Gastrocnemius medialis (tissue), 4 donors: ENCODE data around the gene BAIAP2L1.

ENCODE experiments used
- POLR2A ChIP-seq, 2 donors: fragments of 450-650 bp; IDR thresholded peaks; one replicate each; pipeline ENCODE4 v1.6.1; 2017; ENCODE audit warnings: antibody characterized with exemption in 2 of 2, mild to moderate bottlenecking in 2 of 2, moderate library complexity in 2 of 2
- TF ChIP-seq, protein P1 (sequence below), 5 experiments: fragments of 450-650 bp in 3 of 5; fragments of 200-600 bp in 2 of 5; sonication (generic) in 2 of 5; IDR thresholded peaks in 4 of 5; conservative IDR thresholded peaks in 1 of 5; 1 replicate in 4 of 5; 2 replicates in 1 of 5; pipeline ENCODE4 v1.5.1; 2016 to 2019; ENCODE audit warnings: antibody characterized with exemption in 5 of 5, mild to moderate bottlenecking in 3 of 5, moderate library complexity in 3 of 5

DNA sequence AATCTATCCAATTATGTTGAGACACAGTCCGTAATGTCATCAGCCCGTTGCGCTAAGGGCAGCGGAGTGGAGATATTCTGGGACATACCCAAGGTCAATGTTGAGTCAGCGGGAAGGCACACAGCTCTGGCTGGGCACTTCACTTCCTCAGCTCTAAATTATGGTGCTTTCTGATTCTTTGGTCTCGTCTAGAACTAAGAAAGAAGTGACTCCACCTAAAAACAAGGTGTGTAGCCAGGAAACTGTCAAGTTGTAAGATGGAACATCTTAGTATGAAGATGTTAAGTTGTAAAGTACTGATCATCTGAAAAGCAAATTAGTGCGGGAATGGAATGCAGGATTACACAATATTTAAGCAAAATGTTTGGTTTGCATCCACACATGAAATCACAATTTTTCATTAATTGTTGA, 43.1 kb downstream of the BAIAP2L1 start:
- TF ChIP-seq, protein P1, sequence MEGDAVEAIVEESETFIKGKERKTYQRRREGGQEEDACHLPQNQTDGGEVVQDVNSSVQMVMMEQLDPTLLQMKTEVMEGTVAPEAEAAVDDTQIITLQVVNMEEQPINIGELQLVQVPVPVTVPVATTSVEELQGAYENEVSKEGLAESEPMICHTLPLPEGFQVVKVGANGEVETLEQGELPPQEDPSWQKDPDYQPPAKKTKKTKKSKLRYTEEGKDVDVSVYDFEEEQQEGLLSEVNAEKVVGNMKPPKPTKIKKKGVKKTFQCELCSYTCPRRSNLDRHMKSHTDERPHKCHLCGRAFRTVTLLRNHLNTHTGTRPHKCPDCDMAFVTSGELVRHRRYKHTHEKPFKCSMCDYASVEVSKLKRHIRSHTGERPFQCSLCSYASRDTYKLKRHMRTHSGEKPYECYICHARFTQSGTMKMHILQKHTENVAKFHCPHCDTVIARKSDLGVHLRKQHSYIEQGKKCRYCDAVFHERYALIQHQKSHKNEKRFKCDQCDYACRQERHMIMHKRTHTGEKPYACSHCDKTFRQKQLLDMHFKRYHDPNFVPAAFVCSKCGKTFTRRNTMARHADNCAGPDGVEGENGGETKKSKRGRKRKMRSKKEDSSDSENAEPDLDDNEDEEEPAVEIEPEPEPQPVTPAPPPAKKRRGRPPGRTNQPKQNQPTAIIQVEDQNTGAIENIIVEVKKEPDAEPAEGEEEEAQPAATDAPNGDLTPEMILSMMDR (IDR thresholded peaks at IDR 0.05 in 4 of 5, conservative IDR thresholded peaks at IDR 0.05 in 1 of 5) = no peak
- TF ChIP-seq POLR2A (IDR thresholded peaks at IDR 0.05) = no peak
